Gastrocnemius medialis (tissue), 4 donors: ENCODE results near the gene PTPN3.

ENCODE experiments used
- CTCF ChIP-seq, 5 experiments: fragments of 450-650 bp in 3 of 5; fragments of 200-600 bp in 2 of 5; sonication (generic) in 2 of 5; IDR thresholded peaks in 4 of 5; conservative IDR thresholded peaks in 1 of 5; 1 replicate in 4 of 5; 2 replicates in 1 of 5; pipeline ENCODE4 v1.5.1; 2016 to 2019; ENCODE audit warnings: antibody characterized with exemption in 5 of 5, mild to moderate bottlenecking in 3 of 5, moderate library complexity in 3 of 5
- POLR2A ChIP-seq, 2 donors: fragments of 450-650 bp; IDR thresholded peaks; one replicate each; pipeline ENCODE4 v1.6.1; 2017; ENCODE audit warnings: antibody characterized with exemption in 2 of 2, mild to moderate bottlenecking in 2 of 2, moderate library complexity in 2 of 2

DNA sequence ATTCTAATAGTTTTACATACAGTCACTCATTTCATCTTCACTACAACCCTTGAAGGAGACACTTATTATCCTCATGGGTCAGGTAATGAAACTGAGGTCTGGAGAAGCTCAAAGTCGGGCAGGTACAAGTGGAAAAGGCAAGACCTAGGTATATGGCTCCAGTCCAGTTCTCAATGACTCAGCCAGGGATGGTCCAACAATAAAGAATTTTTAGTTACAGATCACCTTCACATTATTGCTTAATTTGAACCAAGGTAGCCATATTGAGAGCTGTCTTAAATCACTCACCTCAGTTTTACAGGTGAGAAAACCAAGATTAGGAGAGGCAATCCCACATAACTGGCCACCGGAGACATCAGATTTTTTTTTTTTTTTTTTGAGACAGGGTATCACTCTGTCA, 55.4 kb downstream of the PTPN3 start:
- TF ChIP-seq POLR2A (IDR thresholded peaks at IDR 0.05) (no peak), CTCF (IDR thresholded peaks at IDR 0.05 in 4 of 5, conservative IDR thresholded peaks at IDR 0.05 in 1 of 5) (no peak)
